GM12872 (cell line): ENCODE results near the gene DENND10.

ENCODE experiments used
- TF ChIP-seq, protein P1 (sequence below): IDR thresholded peaks from 3 replicates; pipeline ENCODE4 v1.5.1; 2011; ENCODE audit warnings: low read depth, mild to moderate bottlenecking, low read length, moderate library complexity; ENCODE audit not compliant: insufficient read depth

Gene DENND10

DNA sequence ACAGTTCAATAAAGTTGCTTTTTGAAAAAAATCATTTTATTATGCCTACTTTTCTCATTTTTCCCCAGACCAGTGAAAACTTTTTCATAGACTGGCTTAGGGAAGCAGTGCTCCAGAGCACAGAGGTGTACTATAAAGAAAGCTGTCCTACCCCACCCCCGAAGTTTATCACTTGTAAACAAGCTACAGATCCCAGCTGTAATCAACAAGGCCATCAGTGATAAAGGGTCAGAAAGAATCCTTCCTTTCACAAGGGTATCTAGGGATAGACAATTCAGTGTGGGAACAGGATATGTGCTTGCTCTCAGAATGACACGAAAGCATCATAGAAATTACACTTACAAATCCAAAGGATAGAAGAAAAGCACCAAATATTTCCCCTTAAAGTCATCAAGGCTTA, 70.2 kb downstream of the DENND10 start:
- TF ChIP-seq, protein P1, sequence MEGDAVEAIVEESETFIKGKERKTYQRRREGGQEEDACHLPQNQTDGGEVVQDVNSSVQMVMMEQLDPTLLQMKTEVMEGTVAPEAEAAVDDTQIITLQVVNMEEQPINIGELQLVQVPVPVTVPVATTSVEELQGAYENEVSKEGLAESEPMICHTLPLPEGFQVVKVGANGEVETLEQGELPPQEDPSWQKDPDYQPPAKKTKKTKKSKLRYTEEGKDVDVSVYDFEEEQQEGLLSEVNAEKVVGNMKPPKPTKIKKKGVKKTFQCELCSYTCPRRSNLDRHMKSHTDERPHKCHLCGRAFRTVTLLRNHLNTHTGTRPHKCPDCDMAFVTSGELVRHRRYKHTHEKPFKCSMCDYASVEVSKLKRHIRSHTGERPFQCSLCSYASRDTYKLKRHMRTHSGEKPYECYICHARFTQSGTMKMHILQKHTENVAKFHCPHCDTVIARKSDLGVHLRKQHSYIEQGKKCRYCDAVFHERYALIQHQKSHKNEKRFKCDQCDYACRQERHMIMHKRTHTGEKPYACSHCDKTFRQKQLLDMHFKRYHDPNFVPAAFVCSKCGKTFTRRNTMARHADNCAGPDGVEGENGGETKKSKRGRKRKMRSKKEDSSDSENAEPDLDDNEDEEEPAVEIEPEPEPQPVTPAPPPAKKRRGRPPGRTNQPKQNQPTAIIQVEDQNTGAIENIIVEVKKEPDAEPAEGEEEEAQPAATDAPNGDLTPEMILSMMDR = no peak

DNA sequence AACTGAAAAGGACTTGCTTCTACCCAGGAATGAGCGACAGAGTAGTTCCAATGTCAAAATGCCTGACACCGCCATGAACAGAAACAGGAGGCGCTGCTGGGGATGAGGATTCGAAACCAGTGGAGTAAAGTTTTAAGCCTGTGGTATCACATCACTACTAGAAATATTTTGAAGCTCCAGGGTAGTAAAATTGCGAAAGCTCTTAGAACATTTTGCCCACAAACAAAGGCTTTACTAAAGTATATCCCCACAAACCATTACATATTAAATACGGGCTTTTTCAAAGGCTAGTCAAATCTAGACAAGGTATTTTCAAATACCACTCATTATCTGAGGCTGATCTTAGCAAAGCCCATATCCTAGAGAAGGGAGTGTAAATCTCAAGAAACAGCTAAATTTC, 72.3 kb downstream of the DENND10 start:
- TF ChIP-seq, protein P1 = no peak

DNA sequence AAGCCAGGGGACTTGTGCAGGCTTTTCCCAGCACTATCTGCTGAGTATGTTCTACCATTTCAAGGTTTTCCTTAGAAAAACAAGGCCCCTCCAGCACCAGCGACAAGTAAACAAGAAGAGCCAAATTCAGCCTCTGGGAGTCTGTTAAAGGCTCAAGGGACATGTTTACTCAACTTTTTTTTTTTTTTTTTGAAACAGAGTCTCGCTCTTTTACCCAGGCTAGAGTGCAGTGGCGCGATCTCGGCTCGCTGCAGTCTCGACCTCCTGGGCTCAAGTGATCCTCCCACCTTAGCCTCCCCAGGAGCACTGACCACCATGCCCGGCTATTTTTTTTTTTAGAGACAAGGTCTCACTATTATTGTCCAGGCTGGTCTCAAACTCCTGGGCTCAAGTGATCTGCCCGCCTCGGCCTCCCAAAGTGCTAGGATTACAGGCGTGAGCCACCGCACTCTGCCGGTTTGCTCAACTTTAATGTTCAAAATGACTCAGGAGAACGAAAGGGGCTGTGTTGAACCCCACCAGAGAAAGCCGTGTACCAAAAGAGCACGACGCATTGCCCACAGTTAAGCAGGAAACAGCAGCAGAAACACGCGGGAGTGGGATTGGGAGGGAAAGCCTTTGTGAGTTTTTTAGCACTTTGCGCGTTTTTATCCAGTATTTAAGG, 73.9 kb downstream of the DENND10 start:
- TF ChIP-seq, protein P1 = no peak

- TF ChIP-seq, protein P1 = peak; percentile 10; the same call in 1 of the 3 replicates
Measured at GRCh38 chr10:119178372-119179119, 74.6 kb downstream of the DENND10 start, which contains the start of gene PRDX3. PRDX3 (minus strand) TSS chr10:119178812; CDS start chr10:119178790, 22 bp downstream.

DNA sequence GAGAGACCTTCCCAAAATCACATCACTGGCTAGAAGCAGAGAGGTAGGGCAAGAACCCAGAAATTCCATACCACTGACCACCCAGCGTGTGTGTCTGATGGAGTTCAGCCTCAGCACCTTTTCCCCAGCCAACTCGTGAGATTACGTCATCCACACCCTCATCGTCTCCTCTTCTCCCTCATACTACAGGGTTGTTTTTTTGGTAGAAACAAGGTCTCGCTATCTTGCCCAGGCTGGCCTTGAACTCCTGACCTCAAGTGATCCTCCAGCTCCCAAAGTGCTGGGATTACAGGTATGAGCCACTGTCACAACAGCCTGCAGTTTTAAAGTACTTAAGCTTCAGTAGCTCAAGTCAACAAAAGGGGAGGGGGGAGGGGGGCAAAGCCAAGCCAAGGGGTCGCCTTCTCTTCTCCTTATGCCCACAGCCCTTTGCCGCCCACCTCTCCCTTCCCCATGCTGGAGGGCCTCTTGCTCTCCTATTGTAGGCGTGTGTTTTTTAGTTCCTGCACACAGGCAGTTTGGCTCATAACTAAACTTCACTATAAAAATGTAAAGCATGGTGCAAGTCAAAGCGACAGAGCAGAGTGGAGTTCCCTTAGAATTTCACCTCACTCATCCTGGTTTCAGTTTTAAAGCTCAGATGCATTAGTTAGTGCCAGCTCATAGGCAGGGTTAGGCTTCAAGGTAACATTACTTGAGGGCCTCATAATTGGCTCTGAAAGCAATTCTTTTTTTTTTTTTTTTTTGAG, 79.9 kb downstream of the DENND10 start:
- TF ChIP-seq, protein P1 = no peak
